CD4-positive, alpha-beta T cell (primary cell): ENCODE data around the gene CARD9. TPM values are rescaled to one million over a fixed set of nuclear protein-coding genes. Genes with fewer than 3 reads are reported as not detected.

ENCODE experiments used
- ATAC-seq: fragments of 200-7000 bp; cut with Tn5 transposase; one replicate; pipeline ENCODE4 v1.10.0; 2022; ENCODE audit warnings: mild to moderate bottlenecking; ENCODE audit not compliant: poor library complexity
- CTCF ChIA-PET: fragments of 350-600 bp; sonication (Branson Sonifier 250); formaldehyde crosslinking; loops from one replicate; lab custom pipeline; 2021; ENCODE audit warnings: antibody characterized with exemption, inconsistent platforms; lab: Charles Lee
- POLR2A ChIA-PET: fragments of 350-600 bp; sonication (Branson Sonifier 250); formaldehyde crosslinking; loops from one replicate; lab custom pipeline; 2021; ENCODE audit warnings: antibody characterized with exemption, inconsistent platforms; lab: Charles Lee
- DNase-seq, 14 experiments: peaks; one replicate each; pipeline ENCODE4 v3.0.0-alpha.2; 2013 to 2020; ENCODE audit warnings: mixed read lengths in 2 of 14
- H3K27ac ChIP-seq, 2 donors: one replicate each; pipeline versions ENCODE4 v1.5.1 to v1.7.0; 2013; ENCODE audit warnings: low read length in 2 of 2, low read depth in 1 of 2, mild to moderate bottlenecking in 1 of 2
- H3K27me3 ChIP-seq, 2 experiments: 1 replicate in 1 of 2; 2 replicates in 1 of 2; pipeline versions ENCODE4 v1.6.1 to v1.7.0; 2013; ENCODE audit warnings: low read length in 2 of 2, control low read depth in 1 of 2, mild to moderate bottlenecking in 1 of 2, moderate library complexity in 1 of 2; ENCODE audit not compliant: insufficient read depth in 2 of 2, control insufficient read depth in 1 of 2
- H3K36me3 ChIP-seq: one replicate; pipeline ENCODE4 v1.6.1; 2013; ENCODE audit warnings: low read length, control low read depth; ENCODE audit not compliant: insufficient read depth
- H3K4me1 ChIP-seq: one replicate; pipeline ENCODE4 v1.6.1; 2013; ENCODE audit warnings: low read length, control low read depth; ENCODE audit not compliant: insufficient read depth
- H3K4me3 ChIP-seq: one replicate; pipeline ENCODE4 v1.5.1; 2013; ENCODE audit warnings: mild to moderate bottlenecking, low read length, moderate library complexity
- H3K9me3 ChIP-seq, 2 experiments: 1 replicate in 1 of 2; 2 replicates in 1 of 2; pipeline versions ENCODE4 v1.6.1 to v1.7.0; 2013; ENCODE audit warnings: low read length in 2 of 2, mild to moderate bottlenecking in 2 of 2, control low read depth in 1 of 2, moderate library complexity in 1 of 2; ENCODE audit not compliant: control insufficient read depth in 1 of 2, insufficient read depth in 1 of 2
- H3K27ac Mint-ChIP-seq: one replicate; pipeline ENCODE4 v1.8.0; 2020; ENCODE audit warnings: mixed read lengths
- H3K27me3 Mint-ChIP-seq: one replicate; pipeline ENCODE4 v1.8.0; 2021; ENCODE audit warnings: mixed read lengths
- H3K36me3 Mint-ChIP-seq: one replicate; pipeline ENCODE4 v1.8.0; 2021; ENCODE audit warnings: low read depth, mixed read lengths
- H3K4me1 Mint-ChIP-seq: one replicate; pipeline ENCODE4 v1.8.0; 2021; ENCODE audit warnings: low read depth, mixed read lengths
- H3K4me3 Mint-ChIP-seq: one replicate; pipeline ENCODE4 v1.8.0; 2020; ENCODE audit warnings: mild to moderate bottlenecking, mixed read lengths
- H3K9me3 Mint-ChIP-seq: one replicate; pipeline ENCODE4 v1.8.0; 2020; ENCODE audit warnings: mixed read lengths
- intact Hi-C, 2 experiments: fragments of 100-400 bp; cut with DNase I in 1 of 2; cut with micrococcal nuclease in 1 of 2; formaldehyde crosslinking; loops; one replicate each; pipeline versions ENCODE4 v1.15.1 to v1.9.0; 2023 to 2025; cut with DNase I, micrococcal nuclease
- total RNA-seq, 174 experiments: library from RNA in 2 of 174; stranded (reverse) in 2 of 174; gene quantifications; one replicate each; pipeline ENCODE4 v1.2.3 and lab custom pipeline; 2021 to 2026
- TF ChIP-seq, protein P1 (sequence below): fragments of 200-600 bp; IDR thresholded peaks from one replicate; pipeline ENCODE4 v1.8.0; 2022; ENCODE audit warnings: antibody characterized with exemption, mild to moderate bottlenecking

The CARD9 gene
- total RNA-seq, 2 experiments from 2014 or later: 0.36 to 0.64 TPM

DNA sequence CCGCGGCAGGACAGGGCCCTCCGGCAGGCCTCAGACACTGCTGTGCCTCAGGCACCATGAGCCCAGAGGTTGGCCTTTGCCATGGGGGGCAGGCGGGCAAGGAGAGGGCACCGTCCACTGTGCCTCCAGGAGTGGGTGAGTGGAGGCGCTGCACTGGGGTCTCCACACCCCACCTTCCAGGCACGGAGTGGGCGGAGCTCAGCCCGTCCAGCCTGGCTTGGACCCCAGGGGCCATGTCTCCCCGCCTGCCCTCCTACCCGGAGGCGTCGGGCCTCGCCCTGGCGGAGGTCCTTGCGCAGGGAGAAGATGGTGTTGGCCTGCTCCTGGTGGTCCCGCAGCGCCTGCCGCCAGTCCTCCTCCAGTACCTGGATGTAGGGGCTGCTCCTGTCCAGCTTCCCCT, 3.4 kb downstream of the CARD9 start:
- POLR2A ChIA-PET: no interaction called here
- Histone ChIP-seq H3K36me3 (no peaks in the 10 kb centered on the region), H3K27me3 (peaks cover 4 to 7% of the 10 kb centered on the region in 2 experiments), H3K9me3 (no peaks in the 10 kb centered on the region), H3K4me3 (no peak overlapping the region), H3K4me1 (peaks cover 4% of the 10 kb centered on the region), H3K27ac (no peak overlapping the region)
- Mint-ChIP-seq H3K36me3 (no peaks in the 10 kb centered on the region), H3K4me1 (no peaks in the 10 kb centered on the region), H3K27me3 (no peaks in the 10 kb centered on the region), H3K4me3 (no peak overlapping the region), H3K27ac (no peak overlapping the region), H3K9me3 (no peaks in the 10 kb centered on the region)
- intact Hi-C loops: no loop called here
- ATAC-seq (no peak), DNase-seq (no peak)
- CTCF ChIA-PET: no interaction called here
- TF ChIP-seq, protein P1, sequence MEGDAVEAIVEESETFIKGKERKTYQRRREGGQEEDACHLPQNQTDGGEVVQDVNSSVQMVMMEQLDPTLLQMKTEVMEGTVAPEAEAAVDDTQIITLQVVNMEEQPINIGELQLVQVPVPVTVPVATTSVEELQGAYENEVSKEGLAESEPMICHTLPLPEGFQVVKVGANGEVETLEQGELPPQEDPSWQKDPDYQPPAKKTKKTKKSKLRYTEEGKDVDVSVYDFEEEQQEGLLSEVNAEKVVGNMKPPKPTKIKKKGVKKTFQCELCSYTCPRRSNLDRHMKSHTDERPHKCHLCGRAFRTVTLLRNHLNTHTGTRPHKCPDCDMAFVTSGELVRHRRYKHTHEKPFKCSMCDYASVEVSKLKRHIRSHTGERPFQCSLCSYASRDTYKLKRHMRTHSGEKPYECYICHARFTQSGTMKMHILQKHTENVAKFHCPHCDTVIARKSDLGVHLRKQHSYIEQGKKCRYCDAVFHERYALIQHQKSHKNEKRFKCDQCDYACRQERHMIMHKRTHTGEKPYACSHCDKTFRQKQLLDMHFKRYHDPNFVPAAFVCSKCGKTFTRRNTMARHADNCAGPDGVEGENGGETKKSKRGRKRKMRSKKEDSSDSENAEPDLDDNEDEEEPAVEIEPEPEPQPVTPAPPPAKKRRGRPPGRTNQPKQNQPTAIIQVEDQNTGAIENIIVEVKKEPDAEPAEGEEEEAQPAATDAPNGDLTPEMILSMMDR: no peak

DNA sequence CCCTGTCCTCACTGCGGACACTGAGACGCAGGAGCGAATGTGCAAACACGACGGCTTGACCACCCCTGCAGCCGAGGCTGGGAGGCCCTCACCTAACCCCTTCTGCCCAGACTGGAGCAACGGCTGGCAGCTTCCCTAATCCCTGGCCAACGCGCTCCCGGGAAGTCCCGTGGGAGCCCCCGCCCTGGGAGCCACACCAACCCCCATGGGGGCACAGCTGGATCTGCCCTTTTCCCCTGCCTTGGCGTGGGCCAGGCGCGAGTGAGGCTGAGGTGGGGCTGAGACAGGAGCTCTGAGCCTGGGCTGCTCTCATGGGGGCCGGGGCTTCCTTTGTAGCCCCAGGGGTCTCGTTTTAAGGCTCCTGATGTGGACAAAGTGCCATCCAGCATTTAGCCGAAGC, 5.3 kb downstream of the CARD9 start:
- ChIA-PET POLR2A (no interaction called here), CTCF (interaction anchor here (0.9 kb wide), 1 partner anchor 72 kb away, joined by 3 read pairs; the partner anchor contains the start of gene INPP5E)
- Mint-ChIP-seq H3K27me3 (no peaks in the 10 kb centered on the region), H3K36me3 (no peaks in the 10 kb centered on the region), H3K9me3 (no peaks in the 10 kb centered on the region), H3K4me1 (no peaks in the 10 kb centered on the region), H3K4me3 (no peak overlapping the region), H3K27ac (no peak overlapping the region)
- Histone ChIP-seq H3K4me1 (peaks cover 15% of the 10 kb centered on the region), H3K4me3 (no peak overlapping the region), H3K27me3 (peaks cover 4 to 7% of the 10 kb centered on the region in 2 experiments), H3K36me3 (no peaks in the 10 kb centered on the region), H3K27ac (no peak overlapping the region), H3K9me3 (peaks cover 0 to 8% of the 10 kb centered on the region in 2 experiments)
- TF ChIP-seq, protein P1: no peak
- ATAC-seq: no peak
- intact Hi-C loops: no loop called here
- no peak for DNase-seq

DNA sequence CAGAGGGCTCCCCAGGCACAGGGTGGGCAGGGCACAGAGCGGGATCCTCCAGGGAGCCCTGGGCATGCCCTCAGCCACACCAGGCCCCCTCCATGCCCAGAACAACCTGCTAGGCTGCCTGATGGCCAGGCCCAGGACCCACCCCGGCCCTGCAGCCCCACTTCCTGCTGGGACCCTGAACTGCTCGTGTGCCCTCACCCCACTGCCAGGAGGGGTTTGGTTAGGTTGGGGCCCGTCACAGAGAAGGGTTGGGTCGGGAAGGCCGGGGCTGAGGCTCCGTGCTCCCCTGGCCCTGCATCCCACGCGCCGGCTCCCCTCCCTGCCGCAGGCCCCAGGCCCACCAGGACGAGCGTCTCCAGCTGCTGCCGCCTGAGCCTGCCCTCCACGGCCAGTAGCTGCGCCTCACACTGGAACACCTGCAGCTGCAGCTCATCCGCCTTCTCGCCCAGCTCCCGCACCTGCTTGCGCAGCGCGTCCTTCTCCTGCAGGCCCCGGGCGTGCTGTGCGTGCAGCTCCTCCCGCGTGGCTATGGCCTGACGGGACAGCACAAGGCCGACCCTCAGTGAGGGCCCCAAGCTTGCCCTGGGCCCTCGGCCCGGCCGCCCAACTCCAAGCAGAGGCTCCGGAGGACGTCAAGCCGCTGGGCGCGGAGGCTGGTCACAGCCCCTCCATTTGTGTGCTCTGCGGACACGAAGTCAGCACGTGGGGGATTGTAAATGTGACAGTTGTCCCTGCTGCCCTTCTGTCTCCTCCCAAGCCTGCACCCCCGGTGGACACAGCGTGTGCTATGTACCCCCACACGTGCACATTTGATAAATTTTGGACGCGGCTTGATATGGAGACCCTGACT, 5.9 kb downstream of the CARD9 start:
- no peak overlapping the region for H3K4me3 Mint-ChIP-seq
- ATAC-seq: no peak
- H3K36me3 ChIP-seq: no peaks in the 10 kb centered on the region

More for the DNA sequence above, 5.9 kb downstream of the CARD9 start:
- Histone ChIP-seq H3K27me3 (peaks cover 0 to 1% of the 10 kb centered on the region in 2 experiments), H3K27ac (no peak overlapping the region), H3K4me1 (peaks cover 20% of the 10 kb centered on the region), H3K4me3 (no peak overlapping the region), H3K9me3 (peaks cover 0 to 8% of the 10 kb centered on the region in 2 experiments)
- Mint-ChIP-seq H3K27ac (no peak overlapping the region), H3K27me3 (no peaks in the 10 kb centered on the region), H3K9me3 (no peaks in the 10 kb centered on the region), H3K36me3 (peaks cover 6% of the 10 kb centered on the region), H3K4me1 (peaks cover 4% of the 10 kb centered on the region)
- intact Hi-C loops: no loop called here
- TF ChIP-seq, protein P1: no peak
- no peak for DNase-seq
- POLR2A ChIA-PET: no interaction called here
- CTCF ChIA-PET: no interaction called here
